K562 (cell line): Measurements from ENCODE around the gene SARS1. TPM values are rescaled to one million over a fixed set of nuclear protein-coding genes. Genes with fewer than 3 reads are reported as not detected.

Experiments
- CCNT2 ChIP-seq: IDR thresholded peaks from 2 replicates; pipeline ENCODE4 v1.6.1; 2011; ENCODE audit warnings: borderline replicate concordance, low read depth, mild to moderate bottlenecking, moderate library complexity, mixed read lengths, low read length; ENCODE audit not compliant: insufficient read length; ENCODE audit errors: extremely low read depth
- ELF4 ChIP-seq: fragments of 450-650 bp; formaldehyde crosslinking; IDR thresholded peaks from 2 replicates; pipeline ENCODE4 v1.4.0; 2022; ENCODE audit warnings: missing genetic modification characterization
- FIP1L1 ChIP-seq: fragments of 200-400 bp; formaldehyde crosslinking; IDR thresholded peaks from 2 replicates; pipeline ENCODE4 v1.6.1; 2018; ENCODE audit warnings: mild to moderate bottlenecking, low read depth, low read length; ENCODE audit not compliant: poor library complexity, severe bottlenecking
- GATAD2B ChIP-seq: fragments of 450-650 bp; IDR thresholded peaks from 2 replicates; pipeline ENCODE4 v1.6.1; 2017; ENCODE audit warnings: mild to moderate bottlenecking, borderline replicate concordance
- HIVEP1 ChIP-seq: fragments of 250-450 bp; sonication (Bioruptor Pico); IDR thresholded peaks from 2 replicates; pipeline ENCODE4 v1.4.0; 2020; ENCODE audit warnings: mild to moderate bottlenecking
- HNRNPL ChIP-seq: fragments of 200-400 bp; formaldehyde crosslinking; IDR thresholded peaks from 2 replicates; pipeline ENCODE4 v1.6.1; 2017; ENCODE audit warnings: low read depth, mild to moderate bottlenecking, low read length
- MAFF ChIP-seq: IDR thresholded peaks from 2 replicates; pipeline ENCODE4 v1.6.1; 2012; ENCODE audit warnings: low read length, improper control_type of control experiment
- MAFK ChIP-seq: IDR thresholded peaks from 2 replicates; pipeline ENCODE4 v1.6.1; 2011; ENCODE audit warnings: low read length, improper control_type of control experiment
- MTA1 ChIP-seq: fragments of 450-650 bp; IDR thresholded peaks from 2 replicates; pipeline ENCODE4 v1.6.1; 2017; ENCODE audit warnings: borderline replicate concordance
- MYC ChIP-seq, 2 experiments: fragments of 250-450 bp in 1 of 2; sonication (Bioruptor Pico) in 1 of 2; IDR thresholded peaks; 2 replicates each; pipeline versions ENCODE4 v1.5.1 to v1.6.1; 2012 to 2021; ENCODE audit warnings: low read depth in 2 of 2, borderline replicate concordance in 1 of 2, improper control_type of control experiment in 1 of 2, low read length in 1 of 2, mild to moderate bottlenecking in 1 of 2, moderate library complexity in 1 of 2
- NR1H2 ChIP-seq: sonication (generic); formaldehyde crosslinking; IDR thresholded peaks from 2 replicates; pipeline ENCODE4 v1.4.0; 2020; ENCODE audit warnings: mild to moderate bottlenecking, missing genetic modification reagents
- RBM34 ChIP-seq: fragments of 200-400 bp; formaldehyde crosslinking; IDR thresholded peaks from 2 replicates; pipeline ENCODE4 v1.6.1; 2018; ENCODE audit warnings: low read length, borderline replicate concordance; ENCODE audit not compliant: insufficient read depth
- SAFB2 ChIP-seq: fragments of 200-400 bp; formaldehyde crosslinking; IDR thresholded peaks from 2 replicates; pipeline ENCODE4 v1.6.1; 2018; ENCODE audit warnings: borderline replicate concordance, low read length, low read depth, moderate library complexity; ENCODE audit not compliant: severe bottlenecking
- SETDB1 ChIP-seq: IDR thresholded peaks from one replicate; pipeline ENCODE4 v1.6.1; 2012; ENCODE audit warnings: low read length, control low read depth, inconsistent platforms
- SMAD3 ChIP-seq: fragments of 450-650 bp; formaldehyde crosslinking; conservative IDR thresholded peaks from 2 replicates; pipeline ENCODE4 v1.4.0; 2020; ENCODE audit warnings: mild to moderate bottlenecking
- ZBTB8A ChIP-seq: fragments of 450-650 bp; IDR thresholded peaks from 2 replicates; pipeline ENCODE4 v1.6.1; 2018; ENCODE audit warnings: mild to moderate bottlenecking, moderate library complexity; ENCODE audit not compliant: partially characterized antibody
- ZNF239 ChIP-seq: fragments of 250-450 bp; sonication (Bioruptor Pico); IDR thresholded peaks from 2 replicates; pipeline ENCODE4 v1.4.0; 2020; ENCODE audit warnings: mild to moderate bottlenecking
- ZNF347 ChIP-seq: fragments of 450-650 bp; formaldehyde crosslinking; IDR thresholded peaks from 2 replicates; pipeline ENCODE4 v1.4.0; 2020; ENCODE audit warnings: low read depth, mild to moderate bottlenecking, moderate library complexity
- ZNF444 ChIP-seq: fragments of 250-450 bp; sonication (Bioruptor Pico); IDR thresholded peaks from 2 replicates; pipeline ENCODE4 v1.4.0; 2020; ENCODE audit warnings: mild to moderate bottlenecking, moderate library complexity
- ZNF644 ChIP-seq: fragments of 200-800 bp; sonication (Bioruptor generic); IDR thresholded peaks from 2 replicates; pipeline ENCODE4 v1.6.1; 2016; ENCODE audit warnings: low read depth, missing genetic modification characterization, missing compliant biosample characterization
- ZNF699 ChIP-seq: fragments of 250-450 bp; sonication (Bioruptor Pico); IDR thresholded peaks from 2 replicates; pipeline ENCODE4 v1.8.0; 2021; ENCODE audit warnings: mild to moderate bottlenecking, moderate library complexity; ENCODE audit not compliant: insufficient replicate concordance
- ZNF780A ChIP-seq: fragments of 250-450 bp; sonication (Bioruptor Pico); IDR thresholded peaks from 2 replicates; pipeline ENCODE4 v1.5.0; 2021; ENCODE audit warnings: mild to moderate bottlenecking
- polyA plus RNA-seq, 8 experiments: library from polyadenylated mRNA; depleted of rRNA in 4 of 8; stranded (reverse) in 5 of 8; unstranded in 3 of 8; fragments of >200 nt; fragmentation: Nextera tagmentation in 2 of 8; fragmentation: Illumina TruSeq in 1 of 8; extraction: Ambion mirVana in 2 of 8; extraction: Trizol in 1 of 8; gene quantifications; 2 replicates each; pipeline versions ENCODE4 v1.2.1 to v1.2.3, GENCODE V29; 2011 to 2014; ENCODE audit warnings: inconsistent platforms in 1 of 8, missing spikeins in 1 of 8
- total RNA-seq, 7 experiments: library from RNA; depleted of rRNA in 6 of 7; stranded (reverse); fragments of >200 nt in 6 of 7; fragmentation: Illumina TruSeq in 2 of 7; extraction: Trizol in 2 of 7; gene quantifications; 2 replicates each; pipeline versions ENCODE4 v1.2.1 to v1.2.3, GENCODE V29; 2011 to 2021; ENCODE audit warnings: low replicate concordance in 1 of 7
- TF ChIP-seq, protein P1 (sequence below): fragments of 450-650 bp; IDR thresholded peaks from 2 replicates; pipeline ENCODE4 v1.6.1; 2014; ENCODE audit warnings: low read depth, mild to moderate bottlenecking, moderate library complexity, borderline replicate concordance
- TF ChIP-seq, protein P2 (sequence below): IDR thresholded peaks from 3 replicates; pipeline ENCODE4 v1.6.1; 2011; ENCODE audit warnings: borderline replicate concordance, mild to moderate bottlenecking, moderate library complexity; ENCODE audit not compliant: insufficient read length; ENCODE audit errors: extremely low read depth

The SARS1 gene
- total and polyA plus RNA-seq, 9 of the 15 experiments (the other 6 are each of a cell fraction or from before 2014, with no cell fraction given): 221 to 623 (median 254) TPM

DNA sequence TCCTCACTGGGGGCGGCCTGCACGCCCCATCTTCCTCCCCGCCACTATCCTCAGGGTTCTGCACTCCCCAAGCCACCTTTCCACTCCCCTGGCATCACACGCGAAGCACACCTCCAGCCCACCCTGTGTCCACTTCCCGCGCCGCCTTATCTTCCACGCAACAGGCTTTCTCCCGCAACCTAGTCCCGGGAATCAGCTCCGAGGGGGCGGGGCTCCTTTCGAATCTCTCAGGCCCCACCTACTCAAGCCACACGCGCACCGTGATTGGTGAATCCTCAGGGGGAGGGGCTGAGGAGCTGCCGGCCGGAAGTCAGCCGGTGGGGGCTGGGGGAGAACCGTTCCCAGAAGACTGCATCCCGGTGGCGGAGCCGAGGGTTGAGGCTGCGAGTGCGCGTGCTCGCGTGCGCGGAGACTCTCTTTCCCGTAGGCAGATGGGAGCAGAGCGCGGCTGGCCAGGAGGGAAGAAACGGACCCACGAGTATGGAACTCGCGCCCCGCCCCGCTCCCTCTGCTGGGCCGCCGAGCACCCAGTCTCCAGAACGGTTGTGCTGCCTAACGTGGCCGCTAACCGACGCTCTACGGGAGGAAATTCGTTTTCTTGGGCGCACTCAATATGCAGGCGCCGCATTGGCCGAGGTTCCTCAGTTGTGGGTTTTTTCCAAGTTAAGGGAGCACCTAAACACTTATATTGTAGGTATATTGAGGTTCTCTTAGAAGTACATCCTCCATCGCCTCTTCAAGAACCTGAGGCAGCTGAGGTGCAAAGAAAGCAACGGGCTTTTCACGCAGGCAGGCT lies 69.4 kb downstream of the SARS1 start, which contains the start of gene PSRC1 (continued):
- TF ChIP-seq ZNF347 (CRISPR knock-in tag) (no peak), ELF4 (peak; percentile 7; the same call in 1 of the 2 replicates), GATAD2B (no peak), ZNF239 (CRISPR knock-in tag) (no peak), MYC (IDR thresholded peaks at IDR 0.05; ENCODE audit: low read depth, low read length) (peak; percentile 81; the same call in 1 of the 2 replicates), MYC (CRISPR knock-in tag; IDR thresholded peaks at IDR 0.05; ENCODE audit: borderline replicate concordance, low read depth) (peak; percentile 77; the same call in 1 of the 2 replicates), FIP1L1 (peak; percentile 86), ZNF444 (no peak), MAFK (no peak), MAFF (no peak), NR1H2 (CRISPR knock-in tag) (0 out of 2 replicates have a peak, but pooled peaks have one; percentile 36), ZNF699 (no peak), SETDB1 (no peak), RBM34 (no peak), CCNT2 (peak; percentile 67), SMAD3 (CRISPR knock-in tag) (peak; percentile 6; the same call in 1 of the 2 replicates), ZNF780A (CRISPR knock-in tag) (no peak), HNRNPL (no peak), MTA1 (peak; percentile 35; the same call in 1 of the 2 replicates), ZBTB8A (no peak), HIVEP1 (CRISPR knock-in tag) (no peak), SAFB2 (no peak), ZNF644 (no peak)
- TF ChIP-seq, protein P1, sequence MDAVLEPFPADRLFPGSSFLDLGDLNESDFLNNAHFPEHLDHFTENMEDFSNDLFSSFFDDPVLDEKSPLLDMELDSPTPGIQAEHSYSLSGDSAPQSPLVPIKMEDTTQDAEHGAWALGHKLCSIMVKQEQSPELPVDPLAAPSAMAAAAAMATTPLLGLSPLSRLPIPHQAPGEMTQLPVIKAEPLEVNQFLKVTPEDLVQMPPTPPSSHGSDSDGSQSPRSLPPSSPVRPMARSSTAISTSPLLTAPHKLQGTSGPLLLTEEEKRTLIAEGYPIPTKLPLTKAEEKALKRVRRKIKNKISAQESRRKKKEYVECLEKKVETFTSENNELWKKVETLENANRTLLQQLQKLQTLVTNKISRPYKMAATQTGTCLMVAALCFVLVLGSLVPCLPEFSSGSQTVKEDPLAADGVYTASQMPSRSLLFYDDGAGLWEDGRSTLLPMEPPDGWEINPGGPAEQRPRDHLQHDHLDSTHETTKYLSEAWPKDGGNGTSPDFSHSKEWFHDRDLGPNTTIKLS: peak; percentile 66; the same call in 1 of the 2 replicates
- TF ChIP-seq, protein P2, sequence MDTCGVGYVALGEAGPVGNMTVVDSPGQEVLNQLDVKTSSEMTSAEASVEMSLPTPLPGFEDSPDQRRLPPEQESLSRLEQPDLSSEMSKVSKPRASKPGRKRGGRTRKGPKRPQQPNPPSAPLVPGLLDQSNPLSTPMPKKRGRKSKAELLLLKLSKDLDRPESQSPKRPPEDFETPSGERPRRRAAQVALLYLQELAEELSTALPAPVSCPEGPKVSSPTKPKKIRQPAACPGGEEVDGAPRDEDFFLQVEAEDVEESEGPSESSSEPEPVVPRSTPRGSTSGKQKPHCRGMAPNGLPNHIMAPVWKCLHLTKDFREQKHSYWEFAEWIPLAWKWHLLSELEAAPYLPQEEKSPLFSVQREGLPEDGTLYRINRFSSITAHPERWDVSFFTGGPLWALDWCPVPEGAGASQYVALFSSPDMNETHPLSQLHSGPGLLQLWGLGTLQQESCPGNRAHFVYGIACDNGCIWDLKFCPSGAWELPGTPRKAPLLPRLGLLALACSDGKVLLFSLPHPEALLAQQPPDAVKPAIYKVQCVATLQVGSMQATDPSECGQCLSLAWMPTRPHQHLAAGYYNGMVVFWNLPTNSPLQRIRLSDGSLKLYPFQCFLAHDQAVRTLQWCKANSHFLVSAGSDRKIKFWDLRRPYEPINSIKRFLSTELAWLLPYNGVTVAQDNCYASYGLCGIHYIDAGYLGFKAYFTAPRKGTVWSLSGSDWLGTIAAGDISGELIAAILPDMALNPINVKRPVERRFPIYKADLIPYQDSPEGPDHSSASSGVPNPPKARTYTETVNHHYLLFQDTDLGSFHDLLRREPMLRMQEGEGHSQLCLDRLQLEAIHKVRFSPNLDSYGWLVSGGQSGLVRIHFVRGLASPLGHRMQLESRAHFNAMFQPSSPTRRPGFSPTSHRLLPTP: no peak
